Gastroesophageal sphincter (tissue), 4 donors: ENCODE results near the gene HAP1. TPM values are rescaled to one million over a fixed set of nuclear protein-coding genes. Genes with fewer than 3 reads are reported as not detected.
"Not testable (repeated sequence)": the region's sequence is repeated elsewhere in the genome, so short reads cannot be mapped to it uniquely, and the experiment has no call there.

Experiments used
- ATAC-seq: fragments of 150-250 bp; one replicate; pipeline ENCODE4 v1.9.1; 2016; ENCODE audit warnings: mild to moderate bottlenecking, moderate library complexity
- H3K27ac ChIP-seq, 4 donors: fragments of 200-600 bp; sonication (generic) in 3 of 4; 1 replicate in 3 of 4; 2 replicates in 1 of 4; pipeline ENCODE4 v1.5.1; 2016 to 2019
- H3K27me3 ChIP-seq: fragments of 200-600 bp; sonication (generic); one replicate; pipeline ENCODE4 v1.5.1; 2019
- H3K36me3 ChIP-seq, 2 donors: fragments of 200-600 bp; sonication (generic); one replicate each; pipeline ENCODE4 v1.5.1; 2019; ENCODE audit warnings: control low read depth in 1 of 2
- H3K4me1 ChIP-seq, 3 donors: fragments of 200-600 bp; sonication (generic); 1 replicate in 2 of 3; 2 replicates in 1 of 3; pipeline ENCODE4 v1.5.1; 2016 to 2019; ENCODE audit warnings: control low read depth in 2 of 3
- H3K4me3 ChIP-seq, 2 donors: fragments of 200-600 bp; sonication (generic); one replicate each; pipeline ENCODE4 v1.5.1; 2019; ENCODE audit warnings: mild to moderate bottlenecking in 1 of 2, moderate library complexity in 1 of 2
- H3K9me3 ChIP-seq, 3 donors: fragments of 200-600 bp; sonication (generic); one replicate each; pipeline ENCODE4 v1.5.1; 2017 to 2019; ENCODE audit warnings: control low read depth in 2 of 3
- EP300 ChIP-seq: sonication (generic); formaldehyde crosslinking; IDR thresholded peaks from one replicate; pipeline ENCODE4 v1.6.1; 2017; ENCODE audit warnings: antibody characterized with exemption, mild to moderate bottlenecking
- POLR2A ChIP-seq, 2 donors: fragments of 450-650 bp; IDR thresholded peaks; one replicate each; pipeline ENCODE4 v1.6.1; 2017; ENCODE audit warnings: antibody characterized with exemption in 2 of 2, mild to moderate bottlenecking in 2 of 2, moderate library complexity in 1 of 2
- POLR2AphosphoS5 ChIP-seq: sonication (generic); formaldehyde crosslinking; IDR thresholded peaks from one replicate; pipeline ENCODE4 v1.6.1; 2017; ENCODE audit warnings: antibody characterized with exemption
- WGBS, 2 donors: methylation state at CpG; one replicate each; pipeline ENCODE4 v1.1.5; 2018; ENCODE audit warnings: low coverage in 1 of 2; 5-methylcytosine and 5-hydroxymethylcytosine counted together
- total RNA-seq, 4 donors: library from RNA; depleted of rRNA; stranded (reverse); fragments of >200 nt; gene quantifications; one replicate each; pipeline ENCODE4 v1.1.0, GENCODE V29; 2016
- TF ChIP-seq, protein P1 (sequence below), 4 experiments: fragments of 200-600 bp in 2 of 4; fragments of 450-650 bp in 2 of 4; sonication (generic) in 1 of 4; IDR thresholded peaks; one replicate each; pipeline ENCODE4 v1.5.1; 2017 to 2019; ENCODE audit warnings: antibody characterized with exemption in 4 of 4, mild to moderate bottlenecking in 2 of 4, moderate library complexity in 2 of 4

The HAP1 gene
- total RNA-seq, 4 donors from 2014 or later: 0.54 TPM; not detected in 3

DNA sequence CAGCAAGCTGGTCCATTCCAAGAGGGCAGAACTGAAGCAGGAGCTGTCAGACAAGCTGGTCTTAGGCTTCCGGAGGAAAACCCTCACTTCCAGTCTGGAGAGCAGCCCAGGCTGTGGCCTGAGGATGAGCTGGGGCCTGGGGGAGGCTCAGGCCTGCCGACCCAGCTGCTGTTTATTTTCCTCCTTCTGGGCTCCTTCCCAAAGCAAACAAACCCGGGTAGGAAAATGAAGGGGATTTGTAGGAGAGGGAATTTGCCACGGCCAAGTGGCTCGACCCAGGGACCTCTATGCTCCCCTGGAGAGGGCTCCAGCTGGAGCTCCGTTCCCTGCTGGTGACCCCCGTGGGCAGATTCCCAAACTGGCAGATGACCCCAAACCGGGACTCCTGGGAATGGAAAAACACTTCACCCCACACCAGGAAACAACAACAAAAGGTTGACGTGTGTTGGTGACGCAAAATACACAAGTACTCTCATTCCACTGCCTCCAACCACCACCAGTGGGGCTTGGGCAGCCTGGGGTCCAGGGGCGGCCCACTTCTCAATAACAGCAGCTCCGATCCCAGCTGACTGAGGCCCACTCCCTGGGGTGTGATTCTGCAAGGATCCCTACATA, 43.2 kb upstream of the HAP1 start:
- H3K9me3 ChIP-seq: no peaks in the 10 kb centered on the region
- ATAC-seq: peak; percentile 71
- peaks cover 21% of the 10 kb centered on the region for H3K27me3 ChIP-seq
- TF ChIP-seq POLR2AphosphoS5: peak; percentile 18
- no peak for TF ChIP-seq EP300
- no peak overlapping the region for H3K4me3 ChIP-seq
- H3K36me3 ChIP-seq: no peaks in the 10 kb centered on the region
- WGBS, 2 donors: no CpG with 5 or more reads among the region's 12 CpGs
- peaks cover 0 to 76% (median 44%) of the 10 kb centered on the region in 3 donors for H3K4me1 ChIP-seq
- H3K27ac ChIP-seq: peak overlapping the region in 3 of 4 donors; percentile 73 to 75 (median 74)

DNA sequence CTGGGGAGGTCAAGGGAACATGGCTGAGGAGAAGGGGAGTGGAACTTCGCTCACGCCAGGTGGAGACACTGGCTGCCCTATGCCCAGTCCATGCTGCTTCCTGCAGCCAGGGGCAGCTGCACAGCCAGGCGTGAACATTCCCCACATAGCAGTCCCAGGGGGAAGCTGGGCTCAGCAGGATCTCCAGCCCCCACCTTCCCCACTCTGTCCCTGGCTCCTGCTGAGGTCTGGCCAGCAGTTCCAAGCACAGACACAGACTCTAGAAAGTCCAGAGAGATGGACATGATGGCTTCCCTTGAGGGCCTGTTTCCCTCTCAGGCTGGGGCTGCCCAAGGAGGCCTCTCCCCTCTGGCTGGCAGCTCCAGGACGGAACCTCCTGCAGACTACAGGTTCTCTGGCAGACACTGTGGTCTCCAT, 42.7 kb upstream of the HAP1 start:
- peak; percentile 49 for ATAC-seq
- Histone ChIP-seq H3K4me1 (peaks cover 0 to 76% (median 41%) of the 10 kb centered on the region in 3 donors), H3K9me3 (no peaks in the 10 kb centered on the region), H3K4me3 (no peak overlapping the region), H3K27me3 (peaks cover 16% of the 10 kb centered on the region), H3K36me3 (no peaks in the 10 kb centered on the region), H3K27ac (peak overlapping the region in 3 of 4 donors; percentile 73 to 75 (median 74))
- TF ChIP-seq, protein P1, sequence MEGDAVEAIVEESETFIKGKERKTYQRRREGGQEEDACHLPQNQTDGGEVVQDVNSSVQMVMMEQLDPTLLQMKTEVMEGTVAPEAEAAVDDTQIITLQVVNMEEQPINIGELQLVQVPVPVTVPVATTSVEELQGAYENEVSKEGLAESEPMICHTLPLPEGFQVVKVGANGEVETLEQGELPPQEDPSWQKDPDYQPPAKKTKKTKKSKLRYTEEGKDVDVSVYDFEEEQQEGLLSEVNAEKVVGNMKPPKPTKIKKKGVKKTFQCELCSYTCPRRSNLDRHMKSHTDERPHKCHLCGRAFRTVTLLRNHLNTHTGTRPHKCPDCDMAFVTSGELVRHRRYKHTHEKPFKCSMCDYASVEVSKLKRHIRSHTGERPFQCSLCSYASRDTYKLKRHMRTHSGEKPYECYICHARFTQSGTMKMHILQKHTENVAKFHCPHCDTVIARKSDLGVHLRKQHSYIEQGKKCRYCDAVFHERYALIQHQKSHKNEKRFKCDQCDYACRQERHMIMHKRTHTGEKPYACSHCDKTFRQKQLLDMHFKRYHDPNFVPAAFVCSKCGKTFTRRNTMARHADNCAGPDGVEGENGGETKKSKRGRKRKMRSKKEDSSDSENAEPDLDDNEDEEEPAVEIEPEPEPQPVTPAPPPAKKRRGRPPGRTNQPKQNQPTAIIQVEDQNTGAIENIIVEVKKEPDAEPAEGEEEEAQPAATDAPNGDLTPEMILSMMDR (IDR thresholded peaks at IDR 0.05): peak in 2 of 4 experiments; percentile 26 to 35
- TF ChIP-seq EP300: no peak
- 47% methylated on average over 3 of the region's 4 CpGs; no CpG with 5 or more reads in 1 of the 2 donors for WGBS, 2 donors

DNA sequence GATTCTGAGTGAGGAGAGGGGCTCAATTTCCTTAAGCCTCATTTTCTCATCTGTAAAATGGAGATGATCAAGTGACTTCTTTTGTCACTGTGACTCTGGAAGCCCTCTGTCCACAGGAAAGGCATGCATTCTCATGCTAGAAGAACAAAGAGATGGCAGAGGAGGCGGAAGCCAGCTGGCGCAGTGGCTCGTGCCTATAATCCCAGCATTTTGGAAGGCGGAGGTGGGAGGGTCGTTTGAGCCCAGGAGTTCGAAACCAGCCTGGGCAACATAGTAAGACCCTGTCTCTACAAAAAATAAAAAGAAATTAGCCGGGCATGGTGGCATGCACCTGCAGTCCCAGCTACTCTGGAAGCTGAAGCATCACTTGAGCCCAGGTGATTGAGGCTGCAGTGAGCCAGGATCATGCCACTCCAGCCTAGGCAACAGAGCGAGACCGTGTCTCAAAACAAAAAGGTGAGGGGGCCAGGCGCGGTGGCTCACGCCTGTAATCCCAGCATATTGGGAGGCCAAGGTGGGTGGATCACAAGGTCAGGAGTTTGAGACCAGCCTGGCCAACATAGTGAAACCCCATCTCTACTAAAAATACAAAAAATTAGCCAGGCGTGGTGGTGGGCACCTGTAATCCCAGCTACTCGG, 41.9 kb upstream of the HAP1 start:
- H3K4me1 ChIP-seq: peaks cover 0 to 72% (median 38%) of the 10 kb centered on the region in 3 donors
- not testable (repeated sequence) for H3K36me3 ChIP-seq, H3K4me3 ChIP-seq, H3K9me3 ChIP-seq, ATAC-seq
- H3K27ac ChIP-seq: peak overlapping the region in 2 of 4 donors; percentile 73 to 74
- peaks cover 13% of the 10 kb centered on the region for H3K27me3 ChIP-seq
- WGBS, 2 donors: 83 to 96% methylated on average over 3 to 6 of the region's 14 CpGs

DNA sequence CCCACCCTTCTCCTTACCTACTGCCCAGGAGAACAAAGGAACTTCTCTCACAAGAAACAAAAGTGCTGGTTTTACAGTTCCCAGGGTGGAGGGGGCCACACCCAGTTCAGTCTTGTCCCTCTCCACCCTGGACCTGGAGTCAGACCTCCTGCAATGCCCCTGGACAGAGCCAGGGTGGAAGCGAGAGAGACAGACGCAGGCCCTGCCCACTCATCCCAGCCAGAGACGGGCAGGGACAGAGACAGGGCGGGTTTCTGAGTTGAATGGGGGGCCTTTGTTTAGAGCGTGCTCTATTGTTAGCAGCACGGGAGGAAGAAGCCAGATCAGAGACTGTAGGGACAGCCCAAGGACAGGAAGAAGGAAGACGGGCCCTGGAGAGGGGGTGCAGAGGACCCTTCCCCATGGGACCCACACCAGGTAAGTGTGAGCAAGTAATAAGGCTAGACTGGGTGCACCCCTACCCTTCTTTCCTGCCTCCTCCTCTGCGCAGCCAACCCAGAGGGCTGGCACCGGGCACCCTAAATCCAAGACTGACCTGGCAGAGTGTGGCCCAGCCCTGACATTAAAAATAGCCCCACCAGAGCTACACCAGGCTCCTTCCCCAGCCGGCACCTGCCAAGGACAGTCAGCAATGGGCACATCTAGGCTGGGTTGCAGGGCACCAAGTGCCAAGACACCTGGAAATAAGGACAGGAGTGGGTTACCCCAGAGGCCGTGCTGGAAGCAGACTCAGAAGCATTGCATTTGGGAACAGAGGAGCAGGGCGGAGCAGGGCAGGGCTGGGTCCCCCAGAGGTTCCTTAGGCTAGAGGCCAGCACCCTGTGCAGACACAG, 41.2 kb upstream of the HAP1 start:
- H3K4me3 ChIP-seq: no peak overlapping the region
- TF ChIP-seq POLR2A (IDR thresholded peaks at IDR 0.05) (no peak), EP300 (no peak), POLR2AphosphoS5 (no peak)
- TF ChIP-seq, protein P1 (IDR thresholded peaks at IDR 0.05): no peak
- WGBS, 2 donors: 79 to 81% methylated on average over 2 to 8 of the region's 12 CpGs
- H3K27me3 ChIP-seq: peaks cover 10% of the 10 kb centered on the region
- no peaks in the 10 kb centered on the region for H3K9me3 ChIP-seq
- H3K36me3 ChIP-seq: peaks cover 0 to 10% of the 10 kb centered on the region in 2 donors
- peak overlapping the region in 3 of 4 donors; percentile 31 to 74 (median 41) for H3K27ac ChIP-seq
- no peak for ATAC-seq
- H3K4me1 ChIP-seq: peaks cover 0 to 69% (median 38%) of the 10 kb centered on the region in 3 donors

- Histone ChIP-seq H3K36me3 (peaks cover 0 to 29% of the 10 kb centered on the region in 2 donors), H3K4me1 (peaks cover 0 to 69% (median 38%) of the 10 kb centered on the region in 3 donors), H3K27me3 (peaks cover 10% of the 10 kb centered on the region), H3K4me3 (no peak overlapping the region), H3K27ac (peak overlapping the region in 2 of 4 donors; percentile 6 to 47), H3K9me3 (no peaks in the 10 kb centered on the region)
- TF ChIP-seq POLR2A (IDR thresholded peaks at IDR 0.05) (no peak), EP300 (no peak), POLR2AphosphoS5 (no peak)
- TF ChIP-seq, protein P1 (IDR thresholded peaks at IDR 0.05): no peak
- 100% methylated on average over 1 of the region's 8 CpGs for WGBS, 2 donors
- ATAC-seq: no peak
Measured at GRCh38 chr17:41773731-41774193, 39.3 kb upstream of the HAP1 start.
